Measurements from ENCODE around the gene PRDM11. TPM values are rescaled to one million over a fixed set of nuclear protein-coding genes. Genes with fewer than 3 reads are reported as not detected.

The PRDM11 gene
- total and polyA plus RNA-seq, 10 donors: 1.7 to 24.3 (median 15.3) TPM

- TF ChIP-seq POLR2AphosphoS5 (IDR thresholded peaks at IDR 0.05) (no peak), POLR2A (IDR thresholded peaks at IDR 0.05) (no peak)
- TF ChIP-seq, protein P1, sequence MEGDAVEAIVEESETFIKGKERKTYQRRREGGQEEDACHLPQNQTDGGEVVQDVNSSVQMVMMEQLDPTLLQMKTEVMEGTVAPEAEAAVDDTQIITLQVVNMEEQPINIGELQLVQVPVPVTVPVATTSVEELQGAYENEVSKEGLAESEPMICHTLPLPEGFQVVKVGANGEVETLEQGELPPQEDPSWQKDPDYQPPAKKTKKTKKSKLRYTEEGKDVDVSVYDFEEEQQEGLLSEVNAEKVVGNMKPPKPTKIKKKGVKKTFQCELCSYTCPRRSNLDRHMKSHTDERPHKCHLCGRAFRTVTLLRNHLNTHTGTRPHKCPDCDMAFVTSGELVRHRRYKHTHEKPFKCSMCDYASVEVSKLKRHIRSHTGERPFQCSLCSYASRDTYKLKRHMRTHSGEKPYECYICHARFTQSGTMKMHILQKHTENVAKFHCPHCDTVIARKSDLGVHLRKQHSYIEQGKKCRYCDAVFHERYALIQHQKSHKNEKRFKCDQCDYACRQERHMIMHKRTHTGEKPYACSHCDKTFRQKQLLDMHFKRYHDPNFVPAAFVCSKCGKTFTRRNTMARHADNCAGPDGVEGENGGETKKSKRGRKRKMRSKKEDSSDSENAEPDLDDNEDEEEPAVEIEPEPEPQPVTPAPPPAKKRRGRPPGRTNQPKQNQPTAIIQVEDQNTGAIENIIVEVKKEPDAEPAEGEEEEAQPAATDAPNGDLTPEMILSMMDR (IDR thresholded peaks at IDR 0.05 in 8 of 11, conservative IDR thresholded peaks at IDR 0.05 in 3 of 11): no peak
- WGBS, 5 donors: 94 to 98% (median 95%) methylated on average over 9 of the region's 9 CpGs
- peak; percentile 23 for DNase-seq
- Histone ChIP-seq H3K4me3 (no peak overlapping the region), H3K36me3 (peaks cover 0 to 6% (median 0%) of the 10 kb centered on the region in 6 donors), H3K27ac (no peak overlapping the region), H3K9me3 (no peaks in the 10 kb centered on the region), H3K27me3 (replicated peaks in 1 of 7) (no peaks in the 10 kb centered on the region), H3K4me1 (peaks cover 4 to 83% (median 40%) of the 10 kb centered on the region in 6 donors)
- intact Hi-C loops (cut with DNase I; ENCODE audit: low total_unique reads): no loop called here
Measured at GRCh38 chr11:45156741-45157140, 10.3 kb downstream of the PRDM11 start.

DNA sequence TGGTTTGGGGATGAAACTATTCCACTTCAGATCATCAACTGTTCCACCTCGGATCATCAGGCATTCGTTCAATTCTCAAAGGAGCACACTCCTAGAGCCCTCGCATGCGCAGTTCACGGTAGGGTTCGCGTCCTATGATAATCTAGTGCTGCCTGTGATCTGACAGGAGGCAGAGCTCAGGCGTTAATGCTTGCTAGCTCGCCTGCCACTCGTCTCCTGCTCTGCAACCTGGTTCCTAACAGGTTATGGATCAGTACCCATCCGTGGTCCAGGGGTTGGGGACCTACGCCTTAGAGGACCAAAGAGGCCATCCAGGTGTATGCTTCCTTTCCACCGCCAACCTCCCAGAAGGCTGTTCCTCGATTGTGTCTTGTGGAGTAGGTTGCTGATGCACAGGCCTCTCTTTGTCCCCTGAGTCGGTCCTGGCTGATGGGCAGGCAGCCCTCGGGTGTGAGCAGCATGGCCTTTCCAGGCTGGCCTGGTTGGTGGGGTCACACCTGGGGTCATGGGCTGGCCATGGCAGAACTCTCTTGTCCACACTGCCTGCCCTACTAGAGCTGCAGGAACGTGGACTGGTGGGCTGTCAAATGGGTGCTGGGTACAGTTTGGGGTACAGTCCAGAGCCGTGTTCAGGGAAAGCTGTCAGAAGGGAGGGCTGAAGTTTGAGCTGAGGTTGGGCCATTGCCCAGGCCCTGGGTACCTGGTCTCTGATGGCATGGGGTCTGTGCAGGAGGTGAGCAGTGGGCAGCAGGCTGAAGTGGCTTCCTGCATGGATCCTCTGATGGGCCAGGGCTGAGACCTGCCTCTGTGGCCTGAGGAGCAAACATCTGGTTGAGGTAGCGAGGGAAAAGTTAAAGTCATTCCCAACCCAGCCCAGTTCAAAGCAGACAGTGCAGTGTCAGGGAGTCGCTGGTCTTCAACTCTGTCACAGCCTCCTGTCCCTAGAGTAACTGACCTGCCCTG is 11.1 kb downstream of the PRDM11 start:
- Histone ChIP-seq H3K36me3 (peaks cover 0 to 6% (median 0%) of the 10 kb centered on the region in 6 donors), H3K4me3 (no peak overlapping the region), H3K9me3 (no peaks in the 10 kb centered on the region), H3K4me1 (peaks cover 4 to 90% (median 43%) of the 10 kb centered on the region in 6 donors), H3K27me3 (replicated peaks in 1 of 7) (no peaks in the 10 kb centered on the region), H3K27ac (peak overlapping the region in 2 of 8 donors; percentile 9 to 13)
- TF ChIP-seq, protein P1 (IDR thresholded peaks at IDR 0.05 in 8 of 11, conservative IDR thresholded peaks at IDR 0.05 in 3 of 11): no peak
- TF ChIP-seq POLR2A (IDR thresholded peaks at IDR 0.05): no peak
- no peak for TF ChIP-seq POLR2AphosphoS5 (IDR thresholded peaks at IDR 0.05)
- DNase-seq: peak; percentile 59
- WGBS, 5 donors: 83 to 90% (median 86%) methylated on average over 18 to 20 of the region's 20 CpGs
- intact Hi-C loops (cut with DNase I; ENCODE audit: low total_unique reads): no loop called here

GRCh38 chr11:45158210-45158731 is 11.8 kb downstream of the PRDM11 start:
- intact Hi-C loops (cut with DNase I; ENCODE audit: low total_unique reads): no loop called here
- Histone ChIP-seq H3K27ac (peak overlapping the region in 3 of 8 donors; percentile 9 to 30 (median 13)), H3K36me3 (peaks cover 0 to 6% (median 0%) of the 10 kb centered on the region in 6 donors)

GRCh38 chr11:45158891-45159605 is 12.6 kb downstream of the PRDM11 start:
- Histone ChIP-seq H3K27ac (peak overlapping the region in 3 of 8 donors; percentile 9 to 30 (median 13)), H3K4me1 (peaks cover 4 to 99% (median 44%) of the 10 kb centered on the region in 6 donors), H3K27me3 (replicated peaks in 1 of 7) (no peaks in the 10 kb centered on the region), H3K4me3 (no peak overlapping the region), H3K9me3 (no peaks in the 10 kb centered on the region), H3K36me3 (peaks cover 0 to 6% (median 0%) of the 10 kb centered on the region in 6 donors)
- DNase-seq: peak; percentile 70
- TF ChIP-seq, protein P1 (IDR thresholded peaks at IDR 0.05 in 8 of 11, conservative IDR thresholded peaks at IDR 0.05 in 3 of 11): no peak
- TF ChIP-seq POLR2AphosphoS5 (IDR thresholded peaks at IDR 0.05) (no peak), POLR2A (IDR thresholded peaks at IDR 0.05) (no peak)
- intact Hi-C loops (cut with DNase I; ENCODE audit: low total_unique reads): no loop called here
- 70 to 84% (median 73%) methylated on average over 11 to 13 of the region's 13 CpGs for WGBS, 5 donors

More at GRCh38 chr11:45158210-45158731, 11.8 kb downstream of the PRDM11 start:
- Histone ChIP-seq H3K9me3 (no peaks in the 10 kb centered on the region), H3K4me3 (no peak overlapping the region), H3K27me3 (replicated peaks in 1 of 7) (no peaks in the 10 kb centered on the region), H3K4me1 (peaks cover 4 to 96% (median 44%) of the 10 kb centered on the region in 6 donors)
- 56 to 67% (median 65%) methylated on average over 5 to 8 of the region's 8 CpGs for WGBS, 5 donors
- TF ChIP-seq POLR2AphosphoS5 (IDR thresholded peaks at IDR 0.05) (peak in 1 of 3 donors; percentile 15), POLR2A (IDR thresholded peaks at IDR 0.05) (no peak)
- DNase-seq: peak; percentile 70

Measured in spleen (tissue), 11 donors.